GM04503 (cell line): ENCODE results near the gene MYL11.
"Not testable (repeated sequence)": the region's sequence is repeated elsewhere in the genome, so short reads cannot be mapped to it uniquely, and the experiment has no call there.

Source experiments
- DNase-seq: peaks from one replicate; pipeline ENCODE4 v3.0.0-alpha.2; 2012; ENCODE audit warnings: low read depth

The MYL11 gene

GRCh38 chr16:30374538-30374937, at the start of gene MYL11:
MYL11 (plus strand) TSS chr16:30374802; CDS start chr16:30374858, 56 bp downstream.
- no peak for DNase-seq

GRCh38 chr16:30334473-30334989, 40.1 kb upstream of the MYL11 start:
- DNase-seq = peak; percentile 36

GRCh38 chr16:30335028-30335597, 39.5 kb upstream of the MYL11 start:
- peak; percentile 19 for DNase-seq

GRCh38 chr16:30335598-30336474, 38.8 kb upstream of the MYL11 start:
- peak; percentile 7 for DNase-seq

GRCh38 chr16:30337964-30338357, 36.6 kb upstream of the MYL11 start:
- not testable (repeated sequence) for DNase-seq

GRCh38 chr16:30338715-30339114, 35.9 kb upstream of the MYL11 start:
- DNase-seq = not testable (repeated sequence)

GRCh38 chr16:30340621-30341020, 34.0 kb upstream of the MYL11 start:
- no peak for DNase-seq

- not testable (repeated sequence) for DNase-seq
These were observed 32.6 kb upstream of the MYL11 start for GRCh38 chr16:30341971-30342370.

- no peak for DNase-seq
These were observed 31.7 kb upstream of the MYL11 start for GRCh38 chr16:30342751-30343490.

- DNase-seq = not testable (repeated sequence)
These were observed 31.1 kb upstream of the MYL11 start for GRCh38 chr16:30343491-30343820.

GRCh38 chr16:30346286-30346685, 28.3 kb upstream of the MYL11 start:
- DNase-seq = no peak

GRCh38 chr16:30348113-30348512, 26.5 kb upstream of the MYL11 start:
- no peak for DNase-seq

- no peak for DNase-seq
These were observed 25.7 kb upstream of the MYL11 start for GRCh38 chr16:30348929-30349328.

- no peak for DNase-seq
These were observed 24.9 kb upstream of the MYL11 start for GRCh38 chr16:30349675-30350074.

GRCh38 chr16:30350134-30350871, 24.3 kb upstream of the MYL11 start:
- DNase-seq = no peak

- DNase-seq = no peak
These were observed 23.6 kb upstream of the MYL11 start for GRCh38 chr16:30351001-30351441.

- peak; percentile 86 for DNase-seq
These were observed 22.8 kb upstream of the MYL11 start for GRCh38 chr16:30351586-30352419.

GRCh38 chr16:30352488-30353401, 21.9 kb upstream of the MYL11 start:
- no peak for DNase-seq

GRCh38 chr16:30353438-30354129, 21.0 kb upstream of the MYL11 start:
- DNase-seq = no peak
